Heart right ventricle (tissue), 16 donors: ENCODE results near the gene TMEM79. TPM values are rescaled to one million over a fixed set of nuclear protein-coding genes. Genes with fewer than 3 reads are reported as not detected.

Experiments
- ATAC-seq, 8 donors: fragments of 200-7000 bp; cut with Tn5 transposase; one replicate each; pipeline ENCODE4 v1.9.1; 2020; ENCODE audit warnings: mild to moderate bottlenecking in 8 of 8, moderate library complexity in 8 of 8, moderate number of reproducible peaks in 1 of 8
- DNase-seq, 2 donors: peaks; one replicate each; pipeline ENCODE4 v3.0.0-alpha.2; 2020
- H3K27ac ChIP-seq, 10 donors: fragments of 200-600 bp; sonication (generic) in 2 of 10; one replicate each; pipeline versions ENCODE4 v1.5.0 to v1.8.0; 2020 to 2022; ENCODE audit warnings: mild to moderate bottlenecking in 3 of 10
- H3K27me3 ChIP-seq, 7 donors: fragments of 200-600 bp; one replicate each; pipeline ENCODE4 v1.8.0; 2021 to 2022; ENCODE audit warnings: mild to moderate bottlenecking in 2 of 7
- H3K36me3 ChIP-seq, 9 donors: fragments of 200-600 bp; sonication (generic) in 1 of 9; one replicate each; pipeline versions ENCODE4 v1.5.0 to v1.8.0; 2020 to 2022; ENCODE audit warnings: mild to moderate bottlenecking in 2 of 9
- H3K4me1 ChIP-seq, 9 donors: fragments of 200-600 bp; sonication (generic) in 1 of 9; one replicate each; pipeline versions ENCODE4 v1.5.0 to v1.8.0; 2020 to 2022; ENCODE audit warnings: mild to moderate bottlenecking in 4 of 9
- H3K4me3 ChIP-seq, 10 donors: fragments of 200-600 bp; sonication (generic) in 2 of 10; one replicate each; pipeline versions ENCODE4 v1.5.0 to v1.8.0; 2020 to 2022; ENCODE audit warnings: mild to moderate bottlenecking in 7 of 10, moderate library complexity in 2 of 10
- H3K9me3 ChIP-seq, 11 donors: fragments of 200-600 bp in 10 of 11; sonication (generic) in 2 of 11; one replicate each; pipeline versions ENCODE4 v1.5.0 to v1.8.0; 2013 to 2022; ENCODE audit warnings: mild to moderate bottlenecking in 2 of 11, control low read depth in 1 of 11, moderate library complexity in 1 of 11
- CTCF ChIP-seq, 9 donors: fragments of 200-600 bp; sonication (generic) in 2 of 9; IDR thresholded peaks; one replicate each; pipeline versions ENCODE4 v1.5.0 to v1.8.0; 2021 to 2022; ENCODE audit warnings: antibody characterized with exemption in 9 of 9, mild to moderate bottlenecking in 5 of 9, moderate library complexity in 1 of 9
- WGBS, 2 donors: extraction: QIAGEN DNeasy Blood & Tissue Kit; methylation state at CpG; one replicate each; pipeline ENCODE4 v1.1.7; 2013; ENCODE audit warnings: inconsistent platforms in 1 of 2; 5-methylcytosine and 5-hydroxymethylcytosine counted together
- intact Hi-C, 10 donors: fragments of 100-400 bp; cut with DNase I; formaldehyde crosslinking; loops; one replicate each; pipeline versions ENCODE4 v1.11.1 to v1.14.2; 2022
- polyA plus RNA-seq, 2 donors: library from polyadenylated mRNA; stranded (reverse); fragments of 200-250 nt; gene quantifications; one replicate each; pipeline ENCODE4 v1.2.3, GENCODE V29; 2013
- total RNA-seq, 10 donors: library from RNA; stranded (reverse); fragmentation: NEBNext Ultra II Directional in 3 of 10; extraction: Animal tissue kit (Norgen Biotek cat#: 25700) in 3 of 10; gene quantifications; one replicate each; pipeline versions ENCODE4 v1.2.1 to v1.2.4, GENCODE V29; 2021 to 2023
- donor health status: Arrhythmogenic right ventricular cardiomyopathy.
- donor health status: ischemic (EF 13 %, LVEDD 7.1; RV severe dilation, severe dysfunction).
- donor health status: healthy with polysubstance abuse.
- donor health status: DM: no; HTN: yes; CAD: no.
- donor health status: DM: no; HTN: no; CAD: no.
- donor health status: ischemic (EF 25% LVEDD 6.9; RV normal size, moderate dysfunction).
- donor health status: ischemic (EF 25% LVEDD 5.7; RV mildly dilated, moderate dysfunction).
- donor health status: healthy.
- donor health status: DM: yes; HTN: yes; CAD: no.
- donor health status: Ischemic cardiomyopathy.
- donor health status: ischemic (EF 35%, LVEDD 5.7; RV mildly dilated, moderate dysfunction).
- donor health status: nonischemic (EF 11% LVEDD 7.7; RV severe dilation, severe dysfunction).
- donor health status: DM: yes; HTN: yes; CAD: no.
- donor health status: PGD.
- donor health status: ischemic (EF 29% LVEDD 5.4; RV normal size, mild dysfunction).
- donor health status: nonischemic (EF 23%, LVEDD 6.1; RV moderate dilation, normal function).

TMEM79 gene
- total and polyA plus RNA-seq, 12 donors: 0.82 to 2.3 (median 1.7) TPM

GRCh38 chr1:156247460-156248322, 36.4 kb upstream of the TMEM79 start, which contains the start of gene PAQR6:
TSS of gene PAQR6 (minus strand) at chr1:156248056. CDS start at chr1:156246731, 1,325 bp downstream.
- WGBS, 2 donors: 50 to 54% methylated on average over 16 of the region's 16 CpGs
- peaks cover 34 to 61% (median 47%) of the 10 kb centered on the region in 9 donors for H3K4me1 ChIP-seq
- peak in 1 of 2 donors; percentile 50 for DNase-seq
- H3K27ac ChIP-seq: peak within 1 kb of the TSS in 1 of 10 donors; percentile 14
- intact Hi-C loops: no loop called here
- H3K36me3 ChIP-seq: peaks cover 0 to 40% (median 26%) of the 10 kb centered on the region in 9 donors
- no peak within 1 kb of the TSS for H3K4me3 ChIP-seq
- H3K9me3 ChIP-seq: no peaks in the 10 kb centered on the region
- peaks cover 0 to 23% (median 8%) of the 10 kb centered on the region in 7 donors for H3K27me3 ChIP-seq
- ATAC-seq: peak; percentile 20 to 50 (median 34)
- TF ChIP-seq CTCF (IDR thresholded peaks at IDR 0.05): peak in 1 of 9 donors; percentile 4

GRCh38 chr1:156248323-156248683, 35.8 kb upstream of the TMEM79 start:
- Histone ChIP-seq H3K4me1 (peaks cover 34 to 63% (median 47%) of the 10 kb centered on the region in 9 donors), H3K36me3 (peaks cover 0 to 46% (median 32%) of the 10 kb centered on the region in 9 donors), H3K27ac (peak overlapping the region in 1 of 10 donors; percentile 14), H3K27me3 (peaks cover 0 to 23% (median 8%) of the 10 kb centered on the region in 7 donors), H3K4me3 (no peak overlapping the region), H3K9me3 (no peaks in the 10 kb centered on the region)
- 67 to 79% methylated on average over 4 of the region's 4 CpGs for WGBS, 2 donors
- DNase-seq: no peak
- no peak for ATAC-seq
- TF ChIP-seq CTCF (IDR thresholded peaks at IDR 0.05): no peak
- intact Hi-C loops: no loop called here

- Histone ChIP-seq H3K4me1 (peaks cover 34 to 63% (median 47%) of the 10 kb centered on the region in 9 donors), H3K36me3 (peaks cover 0 to 59% (median 42%) of the 10 kb centered on the region in 9 donors), H3K4me3 (no peak overlapping the region), H3K9me3 (no peaks in the 10 kb centered on the region), H3K27me3 (peaks cover 0 to 22% (median 8%) of the 10 kb centered on the region in 7 donors), H3K27ac (no peak overlapping the region)
- intact Hi-C loops: no loop called here
- WGBS, 2 donors: 76 to 88% methylated on average over 5 of the region's 5 CpGs
- DNase-seq: no peak
- no peak for ATAC-seq
- no peak for TF ChIP-seq CTCF (IDR thresholded peaks at IDR 0.05)
Observed at GRCh38 chr1:156249593-156249992, 34.5 kb upstream of the TMEM79 start.

GRCh38 chr1:156251527-156251926, 32.6 kb upstream of the TMEM79 start:
- ATAC-seq: peak; percentile 20 to 77 (median 71)
- H3K36me3 ChIP-seq: peaks cover 0 to 78% (median 46%) of the 10 kb centered on the region in 9 donors
- H3K4me1 ChIP-seq: peaks cover 21 to 48% (median 37%) of the 10 kb centered on the region in 9 donors
- 25 to 32% methylated on average over 3 of the region's 3 CpGs for WGBS, 2 donors
- intact Hi-C loops: no loop called here
- DNase-seq: peak in 1 of 2 donors; percentile 53
- H3K9me3 ChIP-seq: no peaks in the 10 kb centered on the region
- H3K27ac ChIP-seq: peak overlapping the region in 6 of 10 donors; percentile 18 to 69 (median 59)
- no peak overlapping the region for H3K4me3 ChIP-seq
- no peak for TF ChIP-seq CTCF (IDR thresholded peaks at IDR 0.05)
- H3K27me3 ChIP-seq: peaks cover 0 to 2% (median 0%) of the 10 kb centered on the region in 7 donors
